ENCODE results near the gene F2.

GRCh38 chr11:46710821-46711269 lies 8.2 kb upstream of the F2 start:
- TF ChIP-seq CTCF (IDR thresholded peaks at IDR 0.05) (no peak), POLR2A (IDR thresholded peaks at IDR 0.05) (no peak)
